SK-N-SH (cell line): Measurements from ENCODE around the gene BAIAP2. TPM values are rescaled to one million over a fixed set of nuclear protein-coding genes. Genes with fewer than 3 reads are reported as not detected.

Source experiments
- CTCF ChIA-PET: fragments of 300-600, 350-600 bp; formaldehyde crosslinking; extraction: SDS; loops from one replicate; lab custom pipeline; 2021; lab: Yijun Ruan, JAX
- POLR2A ChIA-PET: fragments of 350-600 bp; sonication (Branson Sonifier 250); formaldehyde crosslinking; extraction: SDS; loops from one replicate; lab custom pipeline; 2020; ENCODE audit warnings: antibody characterized with exemption, inconsistent platforms; lab: Yijun Ruan, JAX
- DNase-seq: peaks from one replicate; pipeline ENCODE4 v3.0.0; 2012
- H2AFZ ChIP-seq: fragments of 200-600 bp; sonication (generic); 2 replicates; pipeline ENCODE4 v1.8.1; 2016; ENCODE audit warnings: antibody characterized with exemption, mild to moderate bottlenecking, low read depth
- H3F3A ChIP-seq: fragments of 200-600 bp; sonication (generic); replicated peaks from 2 replicates; pipeline ENCODE3; 2016; ENCODE audit warnings: antibody characterized with exemption, mild to moderate bottlenecking; ENCODE audit not compliant: insufficient read depth
- H3K27ac ChIP-seq, 2 experiments: fragments of 200-500 bp in 1 of 2; fragments of 200-600 bp in 1 of 2; sonication (Bioruptor generic) in 1 of 2; sonication (generic), shearing (Covaris generic) in 1 of 2; 2 replicates each; pipeline versions ENCODE4 v1.5.1 to v1.6.1; 2014 to 2016; ENCODE audit warnings: low read depth in 2 of 2, inconsistent platforms in 1 of 2, low read length in 1 of 2, mild to moderate bottlenecking in 1 of 2, mixed read lengths in 1 of 2
- H3K27me3 ChIP-seq: fragments of 200-600 bp; sonication (generic), shearing (Covaris generic); 2 replicates; pipeline ENCODE4 v1.6.1; 2016; ENCODE audit warnings: mixed run types; ENCODE audit not compliant: insufficient read depth
- H3K36me3 ChIP-seq, 2 experiments: fragments of 200-500 bp in 1 of 2; fragments of 200-600 bp in 1 of 2; sonication (Bioruptor generic) in 1 of 2; sonication (generic) in 1 of 2; replicated peaks in 1 of 2; 2 replicates each; pipeline versions ENCODE3 to v1.5.1; 2014 to 2016; ENCODE audit warnings: low read length in 1 of 2, mild to moderate bottlenecking in 1 of 2; ENCODE audit not compliant: insufficient read depth in 2 of 2, control insufficient read depth in 1 of 2
- H3K4me1 ChIP-seq, 2 experiments: fragments of 200-500 bp in 1 of 2; fragments of 200-600 bp in 1 of 2; sonication (Bioruptor generic) in 1 of 2; sonication (generic), shearing (Covaris generic) in 1 of 2; 2 replicates each; pipeline versions ENCODE4 v1.5.1 to v1.6.1; 2014 to 2016; ENCODE audit warnings: low read depth in 1 of 2, low read length in 1 of 2, mixed run types in 1 of 2; ENCODE audit not compliant: insufficient read depth in 2 of 2, control insufficient read depth in 1 of 2
- H3K4me2 ChIP-seq: fragments of 200-600 bp; sonication (generic), shearing (Covaris generic); 2 replicates; pipeline ENCODE4 v1.6.1; 2017; ENCODE audit warnings: mixed run types
- H3K4me3 ChIP-seq, 2 experiments: fragments of 200-500 bp in 1 of 2; fragments of 200-600 bp in 1 of 2; sonication (Bioruptor generic) in 1 of 2; sonication (generic), shearing (Covaris generic) in 1 of 2; 2 replicates each; pipeline versions ENCODE4 v1.5.1 to v1.8.1; 2014 to 2016; ENCODE audit warnings: low read depth in 2 of 2, inconsistent platforms in 1 of 2, low read length in 1 of 2, mild to moderate bottlenecking in 1 of 2, mixed read lengths in 1 of 2, moderate library complexity in 1 of 2
- H3K79me2 ChIP-seq: fragments of 200-600 bp; sonication (generic); 2 replicates; pipeline ENCODE4 v1.8.1; 2017; ENCODE audit warnings: mild to moderate bottlenecking; ENCODE audit not compliant: insufficient read depth
- H3K9ac ChIP-seq: fragments of 200-600 bp; sonication (generic); 2 replicates; pipeline ENCODE4 v1.6.1; 2017; ENCODE audit warnings: mixed run types
- H3K9me2 ChIP-seq: fragments of 200-600 bp; sonication (generic); 2 replicates; pipeline ENCODE4 v1.6.1; 2017; ENCODE audit warnings: mixed run types
- H3K9me3 ChIP-seq: fragments of 200-600 bp; sonication (generic); 2 replicates; pipeline ENCODE4 v1.6.1; 2017; ENCODE audit warnings: mixed run types, mild to moderate bottlenecking, moderate library complexity
- H4K20me1 ChIP-seq: fragments of 200-600 bp; sonication (generic); 2 replicates; pipeline ENCODE4 v1.6.1; 2017; ENCODE audit warnings: mild to moderate bottlenecking, mixed run types; ENCODE audit not compliant: insufficient read depth
- CHD2 ChIP-seq: fragments of 150-350 bp; IDR thresholded peaks from 2 replicates; pipeline ENCODE4 v1.6.1; 2018; ENCODE audit warnings: low read length; ENCODE audit not compliant: partially characterized antibody
- ELF1 ChIP-seq: IDR thresholded peaks from 2 replicates; pipeline ENCODE4 v1.4.0; 2012
- EP300 ChIP-seq, 2 experiments: IDR thresholded peaks; 2 replicates each; pipeline versions ENCODE4 v1.4.0 to v1.6.1; 2012; ENCODE audit warnings: borderline replicate concordance in 1 of 2, low read depth in 1 of 2, low read length in 1 of 2
- EZH2phosphoT487 ChIP-seq: fragments of 200-600 bp; sonication (generic); IDR thresholded peaks from 2 replicates; pipeline ENCODE4 v1.6.1; 2017; ENCODE audit warnings: low read depth, mixed run types, mild to moderate bottlenecking, antibody characterized with exemption, moderate library complexity, borderline replicate concordance
- JUND ChIP-seq: IDR thresholded peaks from 2 replicates; pipeline ENCODE4 v1.4.0; 2012
- RAD21 ChIP-seq: IDR thresholded peaks from 2 replicates; pipeline ENCODE4 v1.6.1; 2012; ENCODE audit warnings: mild to moderate bottlenecking, low read length
- RCOR1 ChIP-seq: fragments of 150-350 bp; IDR thresholded peaks from 2 replicates; pipeline ENCODE4 v1.6.1; 2017; ENCODE audit warnings: antibody characterized with exemption, low read length
- RFX5 ChIP-seq: IDR thresholded peaks from 2 replicates; pipeline ENCODE4 v1.6.1; 2012; ENCODE audit warnings: mild to moderate bottlenecking, improper control_type of control experiment, low read length
- RXRA ChIP-seq: IDR thresholded peaks from 2 replicates; pipeline ENCODE4 v1.4.0; 2012; ENCODE audit warnings: low read depth, mild to moderate bottlenecking, borderline replicate concordance
- TAF1 ChIP-seq: IDR thresholded peaks from 2 replicates; pipeline ENCODE4 v1.6.1; 2012; ENCODE audit warnings: low read depth, mild to moderate bottlenecking, low read length, moderate library complexity, borderline replicate concordance
- TEAD4 ChIP-seq: IDR thresholded peaks from 2 replicates; pipeline ENCODE4 v1.4.0; 2012; ENCODE audit warnings: mild to moderate bottlenecking, borderline replicate concordance; ENCODE audit not compliant: insufficient read depth
- YY1 ChIP-seq: IDR thresholded peaks from 2 replicates; pipeline ENCODE4 v1.4.0; 2012; ENCODE audit warnings: low read depth, mild to moderate bottlenecking
- WGBS: methylation state at CpG from one replicate; pipeline ENCODE4 v1.1.6; 2017; ENCODE audit warnings: low lambda C conversion rate; 5-methylcytosine and 5-hydroxymethylcytosine counted together
- polyA plus RNA-seq, 3 experiments: library from polyadenylated mRNA; depleted of rRNA; stranded (reverse); fragments of >200 nt; gene quantifications; 2 replicates each; pipeline ENCODE4 v1.2.3, GENCODE V29; 2012
- TF ChIP-seq, protein P1 (sequence below): fragments of 150-350 bp; IDR thresholded peaks from 2 replicates; pipeline ENCODE4 v1.6.1; 2016; ENCODE audit warnings: mild to moderate bottlenecking, low read depth, low read length
- TF ChIP-seq, protein P2 (sequence below): IDR thresholded peaks from 2 replicates; pipeline ENCODE4 v1.4.0; 2012; ENCODE audit warnings: low read depth
- TF ChIP-seq, protein P3 (sequence below): IDR thresholded peaks from 2 replicates; pipeline ENCODE4 v1.4.0; 2012; ENCODE audit warnings: low read depth, borderline replicate concordance
- TF ChIP-seq, protein P4 (sequence below): fragments of 150-350 bp; IDR thresholded peaks from 2 replicates; pipeline ENCODE4 v1.6.1; 2017; ENCODE audit warnings: antibody characterized with exemption, low read length, low read depth, borderline replicate concordance

Gene BAIAP2
- polyA plus RNA-seq, 1 of the 3 experiments (the other 2 are of a cell fraction): 19.8 TPM

DNA sequence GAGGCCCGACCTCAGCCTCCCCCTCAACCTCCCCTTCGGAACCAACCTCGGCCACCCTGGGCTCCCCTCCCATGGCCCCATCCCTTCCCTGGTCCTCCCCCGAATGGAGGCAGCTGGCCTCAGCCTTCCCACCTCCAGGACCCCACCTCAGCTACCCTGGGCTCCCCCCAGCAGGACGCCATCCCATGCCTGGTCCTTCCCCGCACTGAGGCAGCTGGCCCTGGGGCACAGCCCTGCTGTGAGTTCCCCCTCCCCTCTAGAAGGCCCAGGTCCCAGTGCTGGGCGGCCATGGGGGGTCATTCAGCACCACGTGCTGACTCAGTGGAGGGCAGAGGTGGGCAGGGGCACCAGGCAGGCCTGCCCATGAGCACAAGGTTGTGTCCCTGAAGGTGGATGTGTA, 101.4 kb downstream of the BAIAP2 start:
- no peak for DNase-seq
- no peaks in the 10 kb centered on the region for H3K36me3 ChIP-seq
- H4K20me1 ChIP-seq: no peaks in the 10 kb centered on the region
- no peak overlapping the region for H3K9ac ChIP-seq
- H3K9me3 ChIP-seq: no peaks in the 10 kb centered on the region
- H3K4me2 ChIP-seq: no peak overlapping the region
- WGBS: 55% methylated on average over 8 of the region's 8 CpGs
- TF ChIP-seq, protein P1, sequence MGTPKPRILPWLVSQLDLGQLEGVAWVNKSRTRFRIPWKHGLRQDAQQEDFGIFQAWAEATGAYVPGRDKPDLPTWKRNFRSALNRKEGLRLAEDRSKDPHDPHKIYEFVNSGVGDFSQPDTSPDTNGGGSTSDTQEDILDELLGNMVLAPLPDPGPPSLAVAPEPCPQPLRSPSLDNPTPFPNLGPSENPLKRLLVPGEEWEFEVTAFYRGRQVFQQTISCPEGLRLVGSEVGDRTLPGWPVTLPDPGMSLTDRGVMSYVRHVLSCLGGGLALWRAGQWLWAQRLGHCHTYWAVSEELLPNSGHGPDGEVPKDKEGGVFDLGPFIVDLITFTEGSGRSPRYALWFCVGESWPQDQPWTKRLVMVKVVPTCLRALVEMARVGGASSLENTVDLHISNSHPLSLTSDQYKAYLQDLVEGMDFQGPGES: no peak
- TF ChIP-seq ELF1 (no peak), RXRA (no peak), TEAD4 (no peak), TAF1 (no peak), RCOR1 (no peak), JUND (no peak), RAD21 (no peak), CHD2 (no peak), YY1 (no peak), EZH2phosphoT487 (no peak), RFX5 (no peak), EP300 (IDR thresholded peaks at IDR 0.05; ENCODE audit: borderline replicate concordance in 1 of 2, low read depth in 1 of 2, low read length in 1 of 2) (no peak)
- TF ChIP-seq, protein P2, sequence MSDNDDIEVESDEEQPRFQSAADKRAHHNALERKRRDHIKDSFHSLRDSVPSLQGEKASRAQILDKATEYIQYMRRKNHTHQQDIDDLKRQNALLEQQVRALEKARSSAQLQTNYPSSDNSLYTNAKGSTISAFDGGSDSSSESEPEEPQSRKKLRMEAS: no peak
- TF ChIP-seq, protein P3, sequence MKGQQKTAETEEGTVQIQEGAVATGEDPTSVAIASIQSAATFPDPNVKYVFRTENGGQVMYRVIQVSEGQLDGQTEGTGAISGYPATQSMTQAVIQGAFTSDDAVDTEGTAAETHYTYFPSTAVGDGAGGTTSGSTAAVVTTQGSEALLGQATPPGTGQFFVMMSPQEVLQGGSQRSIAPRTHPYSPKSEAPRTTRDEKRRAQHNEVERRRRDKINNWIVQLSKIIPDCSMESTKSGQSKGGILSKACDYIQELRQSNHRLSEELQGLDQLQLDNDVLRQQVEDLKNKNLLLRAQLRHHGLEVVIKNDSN: no peak
- TF ChIP-seq, protein P4, sequence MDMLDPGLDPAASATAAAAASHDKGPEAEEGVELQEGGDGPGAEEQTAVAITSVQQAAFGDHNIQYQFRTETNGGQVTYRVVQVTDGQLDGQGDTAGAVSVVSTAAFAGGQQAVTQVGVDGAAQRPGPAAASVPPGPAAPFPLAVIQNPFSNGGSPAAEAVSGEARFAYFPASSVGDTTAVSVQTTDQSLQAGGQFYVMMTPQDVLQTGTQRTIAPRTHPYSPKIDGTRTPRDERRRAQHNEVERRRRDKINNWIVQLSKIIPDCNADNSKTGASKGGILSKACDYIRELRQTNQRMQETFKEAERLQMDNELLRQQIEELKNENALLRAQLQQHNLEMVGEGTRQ: no peak
- H3K9me2 ChIP-seq: no peaks in the 10 kb centered on the region
- peaks cover 0 to 4% of the 10 kb centered on the region in 2 experiments; a peak in 1 of 4 replicates for H3K4me1 ChIP-seq
- H3K27me3 ChIP-seq: no peaks in the 10 kb centered on the region
- H3K4me3 ChIP-seq: no peak overlapping the region
- no peaks in the 10 kb centered on the region for H3K79me2 ChIP-seq
- POLR2A ChIA-PET: no interaction called here
- no peak overlapping the region for H3K27ac ChIP-seq
- CTCF ChIA-PET: interaction anchor here (1.6 kb wide), 1 partner anchor 64 kb away, joined by 6 read pairs; no protein-coding TSS in a partner anchor
- peaks cover 12% of the 10 kb centered on the region for H3F3A ChIP-seq
- H2AFZ ChIP-seq: no peak overlapping the region
